ENCODE data around the gene IFFO2. TPM values are rescaled to one million over a fixed set of nuclear protein-coding genes. Genes with fewer than 3 reads are reported as not detected.

The IFFO2 gene
- total RNA-seq, 2 donors from 2014 or later = 23.5 to 44.2 TPM

Other genes starting within 250 kb of the IFFO2 start
- not detected for gene TAS1R2, start 97.0 kb downstream of the IFFO2 start, total RNA-seq
- 1 to 10 TPM; 4.4 to 5.7 TPM for gene ALDH4A1, start 54.1 kb downstream of the IFFO2 start, total RNA-seq